NT2/D1 (cell line): ENCODE data around the gene CCL4L2.

Source experiments
- SUZ12 ChIP-seq: IDR thresholded peaks from 2 replicates; pipeline ENCODE4 v1.6.1; 2011; ENCODE audit not compliant: insufficient read length, insufficient read depth; ENCODE audit errors: extremely low read depth
- YY1 ChIP-seq: IDR thresholded peaks from 2 replicates; pipeline ENCODE4 v1.6.1; 2011; ENCODE audit not compliant: insufficient read length, insufficient read depth
- ZNF274 ChIP-seq: IDR thresholded peaks from 2 replicates; pipeline ENCODE4 v1.6.1; 2011; ENCODE audit warnings: mild to moderate bottlenecking, low read depth, low read length

DNA sequence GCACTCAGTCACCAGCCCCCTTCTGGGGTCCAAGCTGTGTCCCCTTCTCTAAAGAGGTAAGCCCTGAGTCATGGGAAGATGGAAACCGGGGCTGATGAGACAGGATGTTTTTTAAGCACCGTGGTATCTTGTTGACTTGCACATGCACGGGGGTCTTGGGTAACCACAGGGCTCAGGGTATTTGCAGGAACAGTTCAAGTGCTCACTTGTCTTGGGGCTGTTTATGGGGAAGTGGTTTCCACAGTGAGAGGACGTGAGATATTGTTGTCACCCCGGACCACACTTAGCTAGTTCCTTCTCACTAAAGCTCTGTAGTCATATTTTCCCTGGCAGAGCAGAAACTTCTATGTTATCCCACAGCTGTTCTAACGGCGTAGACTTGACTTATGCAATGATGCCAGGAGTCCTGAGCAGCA is 22.0 kb upstream of the CCL4L2 start:
- TF ChIP-seq ZNF274 (no peak), SUZ12 (no peak), YY1 (no peak)
